Measurements from ENCODE around the gene COPA. TPM values are rescaled to one million over a fixed set of nuclear protein-coding genes. Genes with fewer than 3 reads are reported as not detected.

COPA gene
- polyA plus RNA-seq, 1 of the 3 experiments (the other 2 are of a cell fraction), result 91.4 TPM

GRCh38 chr1:160358073-160358472 is 15.0 kb upstream of the COPA start (continued):
- TF ChIP-seq ZBTB33 (IDR thresholded peaks at IDR 0.05; ENCODE audit: borderline replicate concordance, low read depth), result no peak

GRCh38 chr1:160357286-160358002 is 14.4 kb upstream of the COPA start:
- H3K4me3 ChIP-seq (ENCODE audit: low read depth in 2 of 2, low read length in 1 of 2), result no peak overlapping the region
- no peak overlapping the region for H2AFZ ChIP-seq (ENCODE audit: low read depth)
- TF ChIP-seq FOSL2 (IDR thresholded peaks at IDR 0.05; ENCODE audit: borderline replicate concordance, low read depth) (no peak), PBX3 (IDR thresholded peaks at IDR 0.05) (no peak), SIN3A (IDR thresholded peaks at IDR 0.05; ENCODE audit: borderline replicate concordance, low read depth, low read length) (no peak), GATA2 (CRISPR knock-in tag; IDR thresholded peaks at IDR 0.05) (no peak), EZH2phosphoT487 (IDR thresholded peaks at IDR 0.05; ENCODE audit: borderline replicate concordance, low read depth) (no peak), YY1 (IDR thresholded peaks at IDR 0.05; ENCODE audit: low read depth) (no peak), RXRA (IDR thresholded peaks at IDR 0.05; ENCODE audit: borderline replicate concordance, low read depth) (no peak), POLR2AphosphoS5 (IDR thresholded peaks at IDR 0.05; ENCODE audit: low read depth, low read length) (no peak), NFIC (IDR thresholded peaks at IDR 0.05; ENCODE audit: borderline replicate concordance) (no peak), TEAD4 (IDR thresholded peaks at IDR 0.05; ENCODE audit: borderline replicate concordance, insufficient read depth) (no peak), MXI1 (IDR thresholded peaks at IDR 0.05; ENCODE audit: low read depth, low read length) (no peak), EP300 (IDR thresholded peaks at IDR 0.05; ENCODE audit: borderline replicate concordance in 1 of 2, low read depth in 1 of 2, low read length in 1 of 2) (no peak), NRF1 (IDR thresholded peaks at IDR 0.05; ENCODE audit: low read depth, low read length) (no peak), CTCF (IDR thresholded peaks at IDR 0.05) (no peak), IRF3 (IDR thresholded peaks at IDR 0.05; ENCODE audit: low read depth, low read length) (no peak), FOXM1 (IDR thresholded peaks at IDR 0.05; ENCODE audit: low read depth) (no peak), CHD2 (IDR thresholded peaks at IDR 0.05; ENCODE audit: low read length, partially characterized antibody) (no peak), GABPA (IDR thresholded peaks at IDR 0.05; ENCODE audit: low read depth) (no peak)
- POLR2A ChIA-PET, result no interaction called here
- no peaks in the 10 kb centered on the region for H3K9me3 ChIP-seq
- H3K4me1 ChIP-seq (ENCODE audit: control insufficient read depth in 1 of 2, insufficient read depth in 2 of 2, low read depth in 1 of 2, low read length in 1 of 2), result no peaks in the 10 kb centered on the region
- no peaks in the 10 kb centered on the region for H4K20me1 ChIP-seq (ENCODE audit: insufficient read depth)
- no peak for DNase-seq
- H3K9ac ChIP-seq, result no peak overlapping the region
- H3K4me2 ChIP-seq, result no peak overlapping the region
- H3F3A ChIP-seq (replicated peaks; ENCODE audit: insufficient read depth), result peaks cover 5% of the 10 kb centered on the region
- H3K9me2 ChIP-seq, result no peaks in the 10 kb centered on the region
- H3K36me3 ChIP-seq (replicated peaks in 1 of 2; ENCODE audit: control insufficient read depth in 1 of 2, insufficient read depth in 2 of 2, low read length in 1 of 2), result peaks cover 26 to 74% of the 10 kb centered on the region in 2 experiments
- no peak overlapping the region for H3K27ac ChIP-seq (ENCODE audit: low read depth in 2 of 2, low read length in 1 of 2)
- H3K79me2 ChIP-seq (ENCODE audit: insufficient read depth), result no peaks in the 10 kb centered on the region
- no peaks in the 10 kb centered on the region for H3K27me3 ChIP-seq (ENCODE audit: insufficient read depth)
- WGBS (ENCODE audit: low lambda C conversion rate), result 90% methylated on average over 6 of the region's 7 CpGs
- CTCF ChIA-PET, result interaction anchor here (1.5 to 2.2 kb wide), 2 partner anchors 18 to 65 kb away, joined by 3 to 18 read pairs; no protein-coding TSS in a partner anchor
